Head of caudate nucleus (tissue), 42 donors: ENCODE data around the gene PPP2R3B.
"Not testable (repeated sequence)": the region's sequence is repeated elsewhere in the genome, so short reads cannot be mapped to it uniquely, and the experiment has no call there.

Source experiments
- DNase-seq, 42 donors: peaks; one replicate each; pipeline versions ENCODE4 v3.0.0 to v3.0.0-alpha.2; 2020 to 2021; ENCODE audit warnings: mixed read lengths in 7 of 42
- intact Hi-C: fragments of 100-400 bp; cut with DNase I; formaldehyde crosslinking; loops from one replicate; pipeline ENCODE4 v1.15.0; 2022

Gene PPP2R3B

GRCh38 chrX:358651-359143 is 28.0 kb downstream of the PPP2R3B start:
- intact Hi-C loops, result no loop called here
- DNase-seq, result no peak

GRCh38 chrX:357693-358471 is 28.8 kb downstream of the PPP2R3B start:
- DNase-seq, result peak in 3 of 42 donors; percentile 26 to 54 (median 27)
- intact Hi-C loops, result no loop called here

GRCh38 chrX:357035-357692 is 29.5 kb downstream of the PPP2R3B start:
- intact Hi-C loops, result no loop called here
- no peak for DNase-seq

GRCh38 chrX:356385-357034 is 30.2 kb downstream of the PPP2R3B start:
- intact Hi-C loops, result no loop called here

GRCh38 chrX:355329-356050 is 31.2 kb downstream of the PPP2R3B start:
- intact Hi-C loops, result no loop called here
- no peak for DNase-seq

More at GRCh38 chrX:356385-357034, 30.2 kb downstream of the PPP2R3B start:
- no peak for DNase-seq

GRCh38 chrX:353566-354535 is 32.9 kb downstream of the PPP2R3B start:
- intact Hi-C loops, result no loop called here
- DNase-seq, result no peak

GRCh38 chrX:352582-353314 is 34.0 kb downstream of the PPP2R3B start:
- intact Hi-C loops, result no loop called here
- DNase-seq, result peak in 1 of 42 donors; percentile 1

GRCh38 chrX:352181-352580 is 34.5 kb downstream of the PPP2R3B start:
- DNase-seq, result peak in 1 of 42 donors; percentile 1

GRCh38 chrX:351736-352135 is 35.0 kb downstream of the PPP2R3B start:
- DNase-seq, result no peak
- intact Hi-C loops, result no loop called here

More at GRCh38 chrX:352181-352580, 34.5 kb downstream of the PPP2R3B start:
- intact Hi-C loops, result no loop called here

GRCh38 chrX:351324-351641 is 35.4 kb downstream of the PPP2R3B start:
- not testable (repeated sequence) for DNase-seq

GRCh38 chrX:350534-351323 is 36.0 kb downstream of the PPP2R3B start:
- peak in 26 of 42 donors; percentile 1 to 83 (median 40) for DNase-seq
- intact Hi-C loops, result no loop called here

More at GRCh38 chrX:351324-351641, 35.4 kb downstream of the PPP2R3B start:
- intact Hi-C loops, result not testable (repeated sequence)

GRCh38 chrX:350148-350533 is 36.6 kb downstream of the PPP2R3B start:
- peak in 1 of 42 donors; percentile 2 for DNase-seq
- intact Hi-C loops, result no loop called here

- intact Hi-C loops, result no loop called here
- no peak for DNase-seq
Observed at GRCh38 chrX:349702-350101, 37.0 kb downstream of the PPP2R3B start.

GRCh38 chrX:349196-349595 is 37.5 kb downstream of the PPP2R3B start:
- peak in 33 of 42 donors; percentile 32 to 86 (median 64) for DNase-seq
- intact Hi-C loops, result no loop called here

GRCh38 chrX:348461-349117 is 38.1 kb downstream of the PPP2R3B start:
- intact Hi-C loops, result no loop called here

More at GRCh38 chrX:348461-349117, 38.1 kb downstream of the PPP2R3B start:
- no peak for DNase-seq
